ENCODE measurements around the gene USP2.

USP2 gene

GRCh38 chr11:119373059-119373920 is 8.2 kb downstream of the USP2 start:
- H2BK12ac ChIP-seq (ENCODE audit: low read length in 2 of 2): no peak overlapping the region
- H2BK15ac ChIP-seq (ENCODE audit: low read depth, poor library complexity, severe bottlenecking): no peak overlapping the region
- no peak for DNase-seq
- H2BK5ac ChIP-seq (ENCODE audit: low read depth, low read length, poor library complexity, severe bottlenecking): no peak overlapping the region
- no peak overlapping the region for H3K9ac ChIP-seq (ENCODE audit: low read length)
- H4K91ac ChIP-seq (ENCODE audit: low read length): no peak overlapping the region
- no peaks in the 10 kb centered on the region for H3K36me3 ChIP-seq (ENCODE audit: control insufficient read depth in 1 of 2, insufficient read depth in 2 of 2, low read depth in 1 of 2, low read length in 2 of 2)
- H3K4me2 ChIP-seq (ENCODE audit: low read length, poor library complexity, severe bottlenecking): no peak overlapping the region
- H3K4ac ChIP-seq (ENCODE audit: low read depth in 1 of 2, low read length in 2 of 2): no peak overlapping the region
- no peak overlapping the region for H3K23ac ChIP-seq (ENCODE audit: low read length in 2 of 2)
- peaks cover 4 to 67% of the 10 kb centered on the region in 2 experiments for H3K27me3 ChIP-seq (ENCODE audit: control insufficient read depth in 1 of 2, insufficient read depth in 1 of 2, low read length in 2 of 2)
- H3K4me1 ChIP-seq (ENCODE audit: control insufficient read depth, insufficient read depth, low read depth, low read length): peaks cover 8% of the 10 kb centered on the region
- 84% methylated on average over 23 of the region's 23 CpGs for WGBS
- H2AFZ ChIP-seq (ENCODE audit: low read depth, low read length): no peak overlapping the region
- no peaks in the 10 kb centered on the region for H3K9me3 ChIP-seq (ENCODE audit: control insufficient read depth, low read length)
- no peak overlapping the region for H2BK120ac ChIP-seq (ENCODE audit: low read depth, low read length)
- H3K18ac ChIP-seq (ENCODE audit: low read depth in 1 of 2, low read length in 2 of 2): no peak overlapping the region
- no peak overlapping the region for H4K8ac ChIP-seq (ENCODE audit: low read length)
- H3K14ac ChIP-seq (ENCODE audit: low read length in 2 of 2): no peak overlapping the region
- H3K4me3 ChIP-seq (ENCODE audit: insufficient read depth in 1 of 2, low read depth in 1 of 2, low read length in 2 of 2): no peak overlapping the region
- no peaks in the 10 kb centered on the region for H3K79me1 ChIP-seq (replicated peaks; ENCODE audit: low read length, poor library complexity, severe bottlenecking)
- no peak overlapping the region for H3K27ac ChIP-seq (ENCODE audit: low read length, poor library complexity, severe bottlenecking)
- no peak overlapping the region for H2AK5ac ChIP-seq (ENCODE audit: low read length, severe bottlenecking)

- Histone ChIP-seq H3K9ac (ENCODE audit: low read length) (no peak overlapping the region), H3K9me3 (ENCODE audit: control insufficient read depth, low read length) (no peaks in the 10 kb centered on the region), H2BK5ac (ENCODE audit: low read depth, low read length, poor library complexity, severe bottlenecking) (no peak overlapping the region), H2AK5ac (ENCODE audit: low read length, severe bottlenecking) (no peak overlapping the region), H3K14ac (ENCODE audit: low read length in 2 of 2) (no peak overlapping the region), H3K4me2 (ENCODE audit: low read length, poor library complexity, severe bottlenecking) (no peak overlapping the region), H3K23ac (ENCODE audit: low read length in 2 of 2) (no peak overlapping the region), H3K4me1 (ENCODE audit: control insufficient read depth, insufficient read depth, low read depth, low read length) (peaks cover 10% of the 10 kb centered on the region), H3K36me3 (ENCODE audit: control insufficient read depth in 1 of 2, insufficient read depth in 2 of 2, low read depth in 1 of 2, low read length in 2 of 2) (no peaks in the 10 kb centered on the region), H4K8ac (ENCODE audit: low read length) (no peak overlapping the region), H2AFZ (ENCODE audit: low read depth, low read length) (no peak overlapping the region), H3K27me3 (ENCODE audit: control insufficient read depth in 1 of 2, insufficient read depth in 1 of 2, low read length in 2 of 2) (peaks cover 4 to 74% of the 10 kb centered on the region in 2 experiments), H3K79me1 (replicated peaks; ENCODE audit: low read length, poor library complexity, severe bottlenecking) (no peaks in the 10 kb centered on the region), H2BK120ac (ENCODE audit: low read depth, low read length) (no peak overlapping the region), H2BK15ac (ENCODE audit: low read depth, poor library complexity, severe bottlenecking) (peak overlapping the region; percentile 9), H3K18ac (ENCODE audit: low read depth in 1 of 2, low read length in 2 of 2) (no peak overlapping the region), H2BK12ac (ENCODE audit: low read length in 2 of 2) (no peak overlapping the region), H3K4me3 (ENCODE audit: insufficient read depth in 1 of 2, low read depth in 1 of 2, low read length in 2 of 2) (no peak overlapping the region), H3K4ac (ENCODE audit: low read depth in 1 of 2, low read length in 2 of 2) (no peak overlapping the region), H4K91ac (ENCODE audit: low read length) (no peak overlapping the region), H3K27ac (ENCODE audit: low read length, poor library complexity, severe bottlenecking) (no peak overlapping the region)
- DNase-seq: no peak
- WGBS: 87% methylated on average over 26 of the region's 26 CpGs
Observed at GRCh38 chr11:119372260-119373058, 9.0 kb downstream of the USP2 start.

- H3K4me2 ChIP-seq (ENCODE audit: low read length, poor library complexity, severe bottlenecking): no peak overlapping the region
- H3K18ac ChIP-seq (ENCODE audit: low read depth in 1 of 2, low read length in 2 of 2): no peak overlapping the region
- no peak overlapping the region for H3K23ac ChIP-seq (ENCODE audit: low read length in 2 of 2)
- no peak overlapping the region for H3K4ac ChIP-seq (ENCODE audit: low read depth in 1 of 2, low read length in 2 of 2)
- no peak overlapping the region for H2BK12ac ChIP-seq (ENCODE audit: low read length in 2 of 2)
- H3K27ac ChIP-seq (ENCODE audit: low read length, poor library complexity, severe bottlenecking): no peak overlapping the region
- no peak overlapping the region for H2BK15ac ChIP-seq (ENCODE audit: low read depth, poor library complexity, severe bottlenecking)
- no peak overlapping the region for H4K8ac ChIP-seq (ENCODE audit: low read length)
- no peak overlapping the region for H2AFZ ChIP-seq (ENCODE audit: low read depth, low read length)
- no peak overlapping the region for H2BK5ac ChIP-seq (ENCODE audit: low read depth, low read length, poor library complexity, severe bottlenecking)
- WGBS: 81% methylated on average over 8 of the region's 8 CpGs
- H3K4me1 ChIP-seq (ENCODE audit: control insufficient read depth, insufficient read depth, low read depth, low read length): peaks cover 9% of the 10 kb centered on the region
- no peak overlapping the region for H3K4me3 ChIP-seq (ENCODE audit: insufficient read depth in 1 of 2, low read depth in 1 of 2, low read length in 2 of 2)
- no peak for DNase-seq
- no peak overlapping the region for H2AK5ac ChIP-seq (ENCODE audit: low read length, severe bottlenecking)
- H3K27me3 ChIP-seq (ENCODE audit: control insufficient read depth in 1 of 2, insufficient read depth in 1 of 2, low read length in 2 of 2): peaks cover 4 to 81% of the 10 kb centered on the region in 2 experiments
- H2BK120ac ChIP-seq (ENCODE audit: low read depth, low read length): no peak overlapping the region
- H3K9me3 ChIP-seq (ENCODE audit: control insufficient read depth, low read length): no peaks in the 10 kb centered on the region
- no peaks in the 10 kb centered on the region for H3K36me3 ChIP-seq (ENCODE audit: control insufficient read depth in 1 of 2, insufficient read depth in 2 of 2, low read depth in 1 of 2, low read length in 2 of 2)
- H3K9ac ChIP-seq (ENCODE audit: low read length): no peak overlapping the region
- no peak overlapping the region for H4K91ac ChIP-seq (ENCODE audit: low read length)
- no peak overlapping the region for H3K14ac ChIP-seq (ENCODE audit: low read length in 2 of 2)
- no peaks in the 10 kb centered on the region for H3K79me1 ChIP-seq (replicated peaks; ENCODE audit: low read length, poor library complexity, severe bottlenecking)
Observed at GRCh38 chr11:119371778-119372182, 9.7 kb downstream of the USP2 start.

GRCh38 chr11:119371067-119371601 is 10.4 kb downstream of the USP2 start:
- Histone ChIP-seq H3K9me3 (ENCODE audit: control insufficient read depth, low read length) (no peaks in the 10 kb centered on the region), H2AFZ (ENCODE audit: low read depth, low read length) (no peak overlapping the region), H4K8ac (ENCODE audit: low read length) (no peak overlapping the region), H3K4me1 (ENCODE audit: control insufficient read depth, insufficient read depth, low read depth, low read length) (peaks cover 4% of the 10 kb centered on the region), H2BK12ac (ENCODE audit: low read length in 2 of 2) (no peak overlapping the region), H3K79me1 (replicated peaks; ENCODE audit: low read length, poor library complexity, severe bottlenecking) (no peaks in the 10 kb centered on the region), H3K27me3 (ENCODE audit: control insufficient read depth in 1 of 2, insufficient read depth in 1 of 2, low read length in 2 of 2) (peaks cover 4 to 87% of the 10 kb centered on the region in 2 experiments), H3K4me3 (ENCODE audit: insufficient read depth in 1 of 2, low read depth in 1 of 2, low read length in 2 of 2) (no peak overlapping the region), H3K18ac (ENCODE audit: low read depth in 1 of 2, low read length in 2 of 2) (no peak overlapping the region), H3K27ac (ENCODE audit: low read length, poor library complexity, severe bottlenecking) (no peak overlapping the region), H3K14ac (ENCODE audit: low read length in 2 of 2) (no peak overlapping the region), H3K23ac (ENCODE audit: low read length in 2 of 2) (no peak overlapping the region), H3K36me3 (ENCODE audit: control insufficient read depth in 1 of 2, insufficient read depth in 2 of 2, low read depth in 1 of 2, low read length in 2 of 2) (no peaks in the 10 kb centered on the region), H2BK15ac (ENCODE audit: low read depth, poor library complexity, severe bottlenecking) (no peak overlapping the region), H3K9ac (ENCODE audit: low read length) (no peak overlapping the region), H2BK5ac (ENCODE audit: low read depth, low read length, poor library complexity, severe bottlenecking) (no peak overlapping the region), H3K4ac (ENCODE audit: low read depth in 1 of 2, low read length in 2 of 2) (no peak overlapping the region), H3K4me2 (ENCODE audit: low read length, poor library complexity, severe bottlenecking) (no peak overlapping the region), H2BK120ac (ENCODE audit: low read depth, low read length) (no peak overlapping the region), H4K91ac (ENCODE audit: low read length) (no peak overlapping the region), H2AK5ac (ENCODE audit: low read length, severe bottlenecking) (no peak overlapping the region)
- 82% methylated on average over 8 of the region's 8 CpGs for WGBS
- no peak for DNase-seq
